GM19043 (cell line): Measurements from ENCODE around the gene CYSTM1.
A peak's percentile ranks its signal among the peaks of the same experiment; 100 is the strongest.

Experiments used
- ATAC-seq: cut with Tn5 transposase; IDR thresholded peaks from one replicate; pipeline ENCODE4 v1.9.1; 2021; ENCODE audit warnings: low read depth; ENCODE audit not compliant: unreplicated experiment

Gene CYSTM1, protein sequence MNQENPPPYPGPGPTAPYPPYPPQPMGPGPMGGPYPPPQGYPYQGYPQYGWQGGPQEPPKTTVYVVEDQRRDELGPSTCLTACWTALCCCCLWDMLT

DNA sequence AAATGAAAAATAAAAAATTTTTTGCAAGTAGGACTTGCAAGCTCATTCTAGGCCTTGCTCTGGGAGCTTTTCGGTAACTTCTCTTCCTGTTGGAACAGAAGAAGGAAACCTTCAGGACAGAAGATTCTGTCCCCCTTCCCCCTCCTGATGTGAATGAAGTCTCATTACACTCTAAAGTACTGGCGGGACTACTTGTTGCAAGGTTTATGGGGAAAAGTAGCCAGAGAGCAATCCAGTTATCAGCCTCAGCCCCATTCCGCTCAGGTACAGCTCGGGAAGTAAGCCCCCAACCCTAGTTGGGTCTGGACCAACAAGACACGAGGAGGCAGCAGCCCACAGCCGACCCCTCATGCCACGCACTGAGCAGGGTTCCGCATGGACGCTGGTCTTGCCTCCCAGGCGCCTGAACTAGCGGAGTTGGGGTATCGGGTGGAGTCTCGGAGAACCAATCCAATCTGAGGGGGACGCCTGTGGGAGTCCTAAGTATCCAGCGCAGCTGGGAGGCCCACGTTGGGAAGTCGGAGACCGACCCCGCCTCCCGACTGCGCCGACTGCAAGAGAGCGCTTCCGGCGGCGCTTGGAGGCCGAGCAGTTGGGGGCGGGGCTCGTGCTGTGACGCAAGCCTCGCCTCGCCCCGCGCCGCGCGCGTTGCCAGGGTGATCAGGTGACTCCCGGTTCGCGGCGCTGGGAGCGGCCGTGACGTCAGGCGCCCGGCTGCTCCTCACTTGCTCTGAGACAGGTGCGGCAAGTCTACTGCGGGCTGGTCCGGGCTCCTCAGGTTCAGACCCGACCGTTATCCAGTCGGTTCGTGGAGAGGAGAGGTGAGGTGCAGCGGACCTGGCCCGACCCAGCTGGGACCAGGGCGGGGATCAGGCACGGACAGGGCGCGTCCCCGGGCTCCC is at the start of gene CYSTM1:
CYSTM1 (plus strand) TSS at position 724 of the 902 bp plus-strand sequence. CDS start 19,278 bp downstream, outside the sequence.
- peak; percentile 90 for ATAC-seq

DNA sequence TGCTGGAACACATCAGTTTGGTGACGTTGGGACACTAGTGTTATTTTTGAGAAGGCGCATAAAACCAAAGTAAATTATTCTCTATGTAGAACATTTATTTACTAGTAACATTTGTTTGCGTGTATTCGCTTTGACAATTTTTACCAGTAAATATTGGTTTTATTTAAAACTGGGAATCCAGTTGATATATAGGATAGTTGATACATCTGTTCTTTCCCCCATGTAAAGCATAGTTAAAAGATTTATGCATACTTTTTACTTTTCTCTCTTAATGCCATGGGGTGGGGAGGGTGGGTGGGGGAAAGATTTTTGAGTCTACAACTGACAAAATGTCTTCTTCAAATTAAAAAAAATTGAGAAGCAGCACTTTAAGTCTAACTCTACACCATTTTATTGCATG is 49.4 kb upstream of the CYSTM1 start, which contains the start of gene IGIP:
IGIP (plus strand) TSS at position 301 of the 400 bp plus-strand sequence. CDS start 2,540 bp downstream, outside the sequence.
- no peak for ATAC-seq

DNA sequence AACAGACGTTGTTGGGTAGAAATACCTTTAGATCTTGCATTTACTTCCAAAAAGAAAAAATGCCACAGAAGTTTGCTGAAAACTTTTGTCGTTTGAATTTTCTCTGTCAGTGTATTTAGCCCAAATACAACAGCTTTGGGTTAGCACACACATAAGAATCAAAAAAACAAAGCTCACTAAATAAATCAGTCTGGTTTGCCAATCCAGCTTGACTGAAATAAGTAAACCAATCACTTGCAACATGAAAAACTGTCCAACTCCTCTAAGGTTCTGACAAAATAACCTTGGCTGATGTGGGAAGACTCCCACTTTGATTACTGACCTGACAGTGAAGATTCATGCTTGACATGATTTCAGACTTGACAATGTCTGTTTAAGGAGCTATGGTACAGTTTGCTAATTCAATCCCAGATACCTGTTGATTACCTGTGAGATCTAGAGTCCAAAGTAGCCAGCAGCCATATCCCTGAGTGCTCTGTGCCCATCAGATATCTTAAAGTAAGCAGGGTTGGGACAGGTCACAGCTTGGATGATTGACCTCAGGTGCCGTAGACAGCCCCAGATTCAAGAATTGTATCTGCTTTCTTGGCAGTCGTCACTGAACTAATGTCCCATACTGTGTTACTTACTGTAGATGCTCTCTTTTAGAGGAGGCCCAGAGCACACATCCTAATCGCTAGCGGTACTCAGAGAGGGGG is 48.5 kb upstream of the CYSTM1 start:
- no peak for ATAC-seq

DNA sequence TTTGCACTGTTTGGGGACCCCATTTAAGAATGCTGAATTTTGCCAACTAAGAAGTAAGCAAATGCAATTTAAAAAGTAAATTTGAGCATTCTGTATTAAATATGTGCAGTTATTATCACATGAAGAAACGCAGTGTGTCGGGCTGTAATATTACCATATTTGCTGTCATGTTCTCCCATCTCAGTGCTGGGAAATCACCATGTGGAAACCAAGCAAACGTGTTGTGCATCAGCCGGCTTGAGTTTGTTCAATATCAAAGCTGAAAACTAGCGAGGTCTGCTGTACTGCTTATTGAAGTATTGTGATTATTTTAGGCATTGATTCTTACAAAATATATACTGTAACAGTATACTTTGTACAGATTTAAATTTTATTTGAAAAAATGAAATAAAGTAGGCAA is 46.6 kb upstream of the CYSTM1 start:
- no peak for ATAC-seq

DNA sequence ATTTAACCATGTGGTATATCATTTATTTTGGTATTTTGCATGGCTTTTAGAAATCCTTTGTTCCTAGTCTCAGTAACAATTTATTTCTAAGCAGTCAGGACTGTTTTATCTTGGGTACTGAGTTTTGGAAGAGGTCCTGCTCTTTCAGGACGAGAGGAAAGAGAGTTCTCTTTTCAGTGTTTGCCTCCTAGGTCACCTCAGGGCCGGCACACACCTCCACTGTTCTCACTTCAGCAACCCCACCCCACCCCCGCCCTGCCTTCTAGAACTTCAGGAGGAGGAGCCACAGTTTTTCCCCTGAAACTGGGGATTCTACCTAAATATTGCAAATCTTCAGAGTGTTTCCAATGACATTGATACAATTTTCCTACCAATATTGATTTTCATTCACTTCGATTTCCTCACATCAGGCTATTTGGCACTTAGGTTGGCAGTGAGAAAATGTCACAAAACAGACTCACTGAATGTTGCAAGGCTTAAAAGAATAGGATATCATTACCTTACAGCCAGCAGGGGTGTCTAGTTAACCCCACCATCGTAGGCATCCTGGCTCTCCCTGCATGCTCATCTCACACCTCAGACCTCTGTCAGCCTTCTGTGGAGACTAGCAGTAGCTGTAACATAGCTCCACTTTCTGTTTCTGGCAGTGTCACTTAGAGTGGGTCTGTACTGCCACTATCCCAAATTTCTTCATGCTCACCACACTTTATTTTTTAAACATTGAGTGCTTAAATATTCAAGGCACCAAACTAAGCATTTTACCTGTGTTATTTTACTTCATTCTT is 43.8 kb upstream of the CYSTM1 start:
- ATAC-seq = no peak

DNA sequence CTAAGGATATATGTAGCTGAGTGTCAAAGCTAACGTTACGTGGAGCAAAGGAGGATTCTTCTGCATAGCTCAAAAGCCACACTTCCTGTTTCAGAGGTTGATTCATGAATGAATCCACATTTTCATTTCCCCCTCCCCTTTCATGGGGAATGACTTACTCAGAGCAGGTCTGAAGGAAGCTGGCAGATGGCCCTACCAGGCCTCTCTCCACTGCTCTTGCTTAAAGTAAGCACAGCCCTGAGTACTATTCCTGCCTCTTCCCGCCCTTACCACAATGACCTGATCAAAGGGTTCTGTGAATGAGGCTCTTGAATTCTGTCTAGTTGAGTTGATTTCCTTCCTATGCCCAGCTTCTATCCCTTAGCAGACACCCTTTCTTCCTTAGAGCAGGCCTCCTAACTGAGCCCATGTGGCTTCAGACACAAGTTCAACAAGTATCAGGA is 43.0 kb upstream of the CYSTM1 start:
- ATAC-seq = no peak

DNA sequence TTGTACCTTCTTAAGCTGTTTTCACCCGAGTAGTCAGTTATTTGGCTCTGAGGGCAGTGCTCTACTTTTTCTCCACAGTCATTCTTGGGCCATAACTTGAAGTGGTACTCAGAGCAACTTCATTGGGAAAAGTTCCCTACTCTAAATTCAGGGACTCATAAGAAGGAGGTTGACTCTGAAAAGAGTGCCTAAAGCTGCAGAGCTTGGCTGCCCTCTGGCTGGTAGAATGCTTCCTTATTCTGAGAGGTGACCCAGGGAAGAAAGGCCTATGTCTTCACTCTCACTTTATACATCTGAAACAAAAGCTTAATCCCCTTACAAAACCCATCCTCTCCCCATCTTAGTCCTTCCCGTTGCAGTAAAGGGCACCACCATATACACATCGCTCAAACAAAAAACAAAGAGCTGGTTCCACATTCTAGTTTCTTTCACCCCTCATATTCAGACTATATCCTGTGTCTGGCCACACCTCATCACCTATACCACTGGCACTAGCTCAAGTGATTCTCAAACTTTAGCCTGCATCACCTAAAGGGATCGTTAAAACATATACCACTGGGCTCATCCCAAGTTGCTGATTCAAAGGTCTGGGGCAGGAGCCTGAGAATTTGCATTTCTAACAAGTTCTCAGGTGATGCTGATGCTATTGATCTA is 41.3 kb upstream of the CYSTM1 start:
- ATAC-seq = no peak

DNA sequence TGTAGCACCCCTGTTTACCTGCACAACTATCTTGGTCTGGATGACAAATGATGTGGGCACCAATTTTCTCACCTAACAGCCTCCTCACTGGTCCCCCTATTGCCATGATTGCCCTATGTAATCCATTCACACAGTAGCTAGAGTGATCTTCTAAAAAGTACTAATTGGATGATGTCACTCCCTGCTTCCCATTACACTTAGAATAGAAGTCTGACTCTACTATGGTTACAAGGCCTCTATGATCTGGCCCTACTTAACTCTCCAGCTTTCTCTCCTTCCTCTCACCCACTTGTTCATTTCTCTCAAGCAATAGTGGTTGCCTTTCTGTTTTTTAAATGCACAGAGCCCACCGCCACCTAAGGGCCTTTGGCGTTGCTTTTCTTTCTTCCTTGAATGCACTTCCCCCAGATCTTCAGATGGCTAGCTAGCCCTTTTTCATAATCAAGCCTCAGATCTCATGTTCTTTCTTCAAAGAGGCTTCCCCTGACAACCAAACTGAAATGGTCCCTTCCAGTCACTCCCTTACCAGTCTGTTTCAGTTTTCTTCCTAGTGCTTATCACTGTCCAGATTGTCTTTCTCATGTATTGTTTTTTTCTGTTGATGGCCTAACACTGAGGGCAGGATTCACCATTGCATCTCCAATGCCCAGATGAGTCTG is 40.6 kb upstream of the CYSTM1 start:
- ATAC-seq = no peak

DNA sequence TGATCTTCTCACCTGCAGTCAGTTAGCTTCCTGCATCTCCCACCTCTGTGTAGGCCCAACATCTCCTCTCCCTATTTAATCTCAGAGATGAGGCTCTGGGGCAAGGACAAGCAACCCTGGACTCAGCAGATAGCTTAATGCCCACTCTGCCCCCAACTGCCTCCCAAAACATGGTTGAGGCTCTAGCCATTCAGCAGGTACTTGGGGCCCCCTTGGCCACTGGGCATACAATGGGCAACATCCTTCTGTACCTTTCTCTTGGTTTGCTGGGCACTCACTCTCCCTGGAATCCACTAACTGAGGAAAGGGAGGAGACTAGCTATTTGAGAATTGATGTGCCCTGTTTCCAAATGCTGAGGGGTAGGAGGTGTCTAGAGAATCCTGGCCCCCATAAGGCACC is 39.9 kb upstream of the CYSTM1 start:
- no peak for ATAC-seq

DNA sequence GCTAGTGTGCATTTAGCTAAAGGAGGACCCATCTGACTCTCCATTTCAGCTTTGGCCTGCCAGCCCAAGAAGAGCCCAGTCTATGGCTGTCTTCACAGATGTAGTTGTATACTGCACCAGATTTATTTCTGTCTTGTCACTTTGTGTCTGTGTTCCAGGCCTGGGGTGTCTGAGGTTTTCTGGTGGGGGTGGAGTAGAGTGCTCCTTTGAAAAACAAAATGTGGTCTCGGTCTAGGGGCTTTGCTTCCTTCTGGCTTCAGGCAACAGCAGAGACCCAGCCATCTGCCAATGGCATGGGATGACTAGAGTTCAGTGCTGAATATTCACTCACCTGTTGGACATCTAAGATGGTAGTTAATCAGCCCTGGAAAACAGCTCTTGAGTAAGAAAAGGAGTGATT is 38.4 kb upstream of the CYSTM1 start:
- no peak for ATAC-seq

DNA sequence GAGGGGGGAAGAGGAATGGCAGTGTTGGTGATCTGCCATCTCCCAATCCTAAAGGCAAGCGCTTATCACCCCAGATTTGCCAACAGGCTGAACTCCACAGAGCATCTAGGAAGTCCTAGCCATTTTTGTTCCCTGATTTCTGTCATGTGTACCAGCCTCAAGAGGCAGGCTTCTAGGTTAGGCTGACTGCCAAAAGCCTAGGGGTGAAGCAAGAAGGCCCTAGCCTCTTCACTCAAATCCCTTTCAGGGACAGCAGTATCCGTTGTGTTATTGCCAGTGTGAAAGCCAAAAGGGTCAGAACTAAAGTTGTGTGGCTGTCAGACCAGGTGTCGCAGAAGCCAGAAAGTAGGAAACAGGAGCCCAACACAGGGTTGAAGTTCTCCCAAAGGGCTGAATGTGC is 34.6 kb upstream of the CYSTM1 start:
- ATAC-seq = no peak

DNA sequence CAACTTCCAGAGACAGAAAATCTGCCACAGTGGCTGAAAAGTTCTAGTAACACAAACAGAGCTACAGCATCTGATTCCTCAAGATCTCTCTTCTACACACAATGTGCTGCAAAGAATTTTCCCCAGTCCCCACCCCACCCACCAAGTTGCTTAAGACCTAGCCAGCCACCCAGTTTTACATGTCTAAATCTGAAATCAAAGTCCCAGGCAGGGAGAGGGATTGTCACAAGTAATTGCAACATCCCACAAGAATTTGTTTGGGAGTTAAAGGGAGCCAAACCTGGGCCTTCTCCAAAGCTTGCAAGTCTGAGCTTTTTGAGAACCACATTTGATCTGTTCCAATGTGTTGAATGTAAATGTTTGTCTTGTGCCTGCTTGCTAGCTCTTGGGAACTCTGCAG is 33.7 kb upstream of the CYSTM1 start:
- no peak for ATAC-seq

DNA sequence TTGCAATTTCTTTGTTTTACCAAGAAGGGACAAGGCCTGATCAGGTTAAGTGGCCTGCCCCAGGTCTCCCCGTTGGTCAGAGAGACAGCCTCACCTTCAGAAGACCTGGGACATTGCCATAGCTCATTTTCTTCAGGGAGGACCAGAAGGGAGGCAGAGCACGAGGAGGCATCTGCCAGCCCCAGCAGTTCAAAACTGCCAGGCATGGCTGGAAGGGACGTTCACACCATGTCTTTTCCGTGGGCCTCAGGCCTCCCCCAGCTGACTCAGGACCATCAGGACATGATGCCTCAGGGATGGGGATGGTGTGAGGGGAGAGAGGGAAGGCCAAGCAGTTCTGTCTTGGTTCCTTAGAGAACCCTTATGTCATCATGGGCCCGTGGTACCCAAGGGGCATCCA is 32.7 kb upstream of the CYSTM1 start:
- ATAC-seq = no peak

DNA sequence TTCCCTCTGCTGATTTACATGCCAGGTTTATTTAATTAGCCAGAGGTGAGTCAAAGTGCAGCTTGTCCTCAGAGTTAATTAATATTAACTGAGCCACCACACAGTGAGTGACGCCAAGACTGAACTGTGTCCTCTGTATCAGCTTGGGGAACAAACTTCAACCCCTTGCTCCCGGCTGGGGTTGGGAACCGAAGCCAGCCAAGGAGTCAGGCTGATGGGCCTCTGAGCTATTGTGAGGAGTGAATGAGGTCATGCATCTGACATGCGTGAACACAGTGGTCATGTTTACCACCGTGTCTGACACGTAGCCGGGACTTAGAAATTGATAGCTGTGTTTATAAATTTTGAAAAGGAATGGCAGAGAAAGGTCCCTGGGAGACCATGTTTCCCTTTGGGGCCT is 32.1 kb upstream of the CYSTM1 start:
- ATAC-seq = no peak

DNA sequence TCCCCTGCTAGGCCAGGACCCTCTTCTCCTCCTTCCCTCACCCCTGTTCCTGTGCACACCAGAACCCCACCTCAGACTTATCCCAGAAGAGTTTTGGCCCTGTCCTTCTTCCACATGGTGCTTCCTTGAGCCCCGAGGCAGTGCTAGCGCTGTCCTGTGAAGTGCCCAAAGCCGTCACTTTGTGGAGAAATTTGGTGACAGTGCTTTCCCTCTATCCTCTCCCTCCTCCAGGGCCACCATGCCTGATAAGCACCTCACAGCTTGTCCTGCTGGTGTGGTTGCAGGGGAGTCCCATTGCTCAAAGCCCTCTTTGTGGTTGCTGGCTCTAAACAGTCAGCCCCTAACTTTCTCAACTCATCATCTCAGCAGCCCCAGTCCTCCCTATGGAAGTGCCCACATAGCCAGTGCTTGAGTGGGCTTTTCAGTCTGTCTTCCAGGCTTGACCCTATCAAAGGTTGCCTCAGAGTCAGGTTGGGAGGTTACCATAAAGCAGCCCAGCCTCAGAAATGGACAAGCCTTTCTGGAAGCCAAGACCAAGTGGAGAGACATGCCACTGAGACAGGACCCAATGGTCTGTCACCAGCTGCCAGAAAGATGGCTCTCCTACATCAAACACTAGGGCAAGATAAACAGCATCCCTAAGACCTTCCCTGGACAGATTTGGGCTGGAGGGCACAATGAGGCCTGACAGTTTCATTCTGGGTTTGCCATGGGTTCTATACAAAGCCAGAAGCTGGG is 31.3 kb upstream of the CYSTM1 start:
- ATAC-seq = no peak

DNA sequence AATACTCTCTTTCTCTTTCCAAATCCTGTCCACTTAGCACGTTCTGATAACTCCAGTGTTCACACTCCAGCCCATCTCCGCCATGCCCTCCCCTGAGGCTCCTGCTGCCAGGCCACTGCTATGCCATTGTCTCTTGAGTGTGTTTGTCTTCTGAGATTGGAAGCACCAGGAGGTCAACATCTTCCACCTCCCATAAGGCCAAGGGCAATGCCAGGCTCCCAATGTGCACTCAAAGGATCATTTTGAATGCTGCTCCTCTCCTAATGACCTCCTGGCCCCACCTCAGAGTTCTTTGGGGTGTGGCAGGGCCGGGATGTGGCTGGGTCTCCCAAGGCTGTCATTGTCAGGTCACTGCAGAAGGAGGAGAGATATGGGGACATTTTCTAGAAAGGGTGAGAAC is 29.7 kb upstream of the CYSTM1 start:
- ATAC-seq = no peak

DNA sequence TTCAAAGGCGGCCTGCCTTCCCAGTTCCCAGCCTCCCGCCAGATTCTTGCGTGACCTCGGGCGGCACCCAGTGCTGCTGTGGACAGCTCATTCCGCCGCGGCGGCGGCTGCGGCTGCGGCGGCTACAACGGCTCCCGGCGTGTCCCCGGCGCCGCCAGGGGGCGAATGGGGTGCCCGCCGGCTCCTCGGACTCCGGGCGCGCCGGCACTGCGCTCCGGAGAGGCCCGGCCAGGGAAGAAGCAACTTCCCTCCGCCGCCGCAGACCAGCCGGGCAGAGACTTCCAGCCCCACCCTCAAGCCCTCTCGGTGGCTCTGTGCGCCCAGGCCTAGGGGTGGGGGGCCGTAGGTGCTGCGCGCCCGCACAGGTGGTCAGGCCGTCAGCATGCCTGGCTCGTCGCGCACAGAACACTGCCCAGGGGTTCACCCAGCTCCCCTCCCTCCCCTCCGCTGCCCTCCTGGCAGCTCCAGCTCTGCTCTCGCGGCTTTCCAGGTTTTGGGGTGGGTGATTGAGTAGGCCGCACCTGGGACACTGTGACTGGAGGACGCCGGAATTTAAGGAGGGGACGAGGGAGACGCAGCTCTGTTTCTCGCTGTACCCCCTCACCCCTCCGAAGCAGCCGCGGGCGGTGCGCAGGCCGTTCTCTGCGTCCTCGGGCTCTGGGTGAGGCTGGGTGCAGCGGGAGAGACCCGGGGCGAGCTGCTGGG is 29.0 kb upstream of the CYSTM1 start:
- no peak for ATAC-seq

DNA sequence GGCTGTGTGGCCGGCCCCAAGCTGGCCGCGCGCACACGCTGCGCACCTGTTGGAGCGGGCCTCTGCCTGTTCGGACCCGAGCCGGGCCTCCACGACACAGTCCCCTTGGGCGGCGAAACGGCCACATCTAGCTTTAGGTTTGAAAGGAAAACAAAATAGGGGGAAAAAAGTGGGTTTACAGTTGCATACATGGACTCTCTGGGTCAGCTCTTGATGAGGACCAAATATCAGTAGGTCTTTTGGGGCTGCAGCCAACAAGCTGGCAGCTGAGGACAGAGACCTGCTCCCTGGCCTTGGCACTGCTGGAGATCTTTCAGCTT is 28.5 kb upstream of the CYSTM1 start:
- no peak for ATAC-seq

DNA sequence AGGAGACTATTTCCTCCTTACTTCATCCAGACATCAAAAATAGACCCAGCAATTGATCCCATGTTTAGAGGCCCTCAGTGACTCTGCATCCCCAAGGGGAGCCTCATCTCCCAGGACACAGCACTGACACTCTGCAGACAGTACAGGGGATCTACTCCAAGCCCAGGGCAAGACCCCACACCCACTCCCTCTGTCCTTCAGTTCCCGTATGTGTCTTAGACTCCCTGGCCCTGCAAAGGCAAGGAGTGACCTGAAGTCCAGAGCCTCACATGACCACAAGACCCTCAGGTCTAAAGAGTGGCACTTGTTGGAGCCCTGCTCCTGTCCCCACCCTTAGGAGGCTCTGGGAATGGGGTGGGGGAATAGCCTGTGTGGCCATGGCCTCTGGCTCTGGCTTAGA is 27.5 kb upstream of the CYSTM1 start:
- no peak for ATAC-seq
